Neural progenitor cell (in vitro differentiated cells): Measurements from ENCODE around the gene CCNL1.

Experiments
- EZH2 ChIP-seq: fragments of 200-600 bp; sonication (generic); IDR thresholded peaks from 2 replicates; pipeline ENCODE4 v1.6.1; 2017; ENCODE audit warnings: antibody characterized with exemption, mild to moderate bottlenecking, moderate library complexity
- TF ChIP-seq, protein P1 (sequence below): fragments of 200-600 bp; sonication (generic); IDR thresholded peaks from 2 replicates; pipeline ENCODE4 v1.5.1; 2017; ENCODE audit warnings: antibody characterized with exemption, mild to moderate bottlenecking

DNA sequence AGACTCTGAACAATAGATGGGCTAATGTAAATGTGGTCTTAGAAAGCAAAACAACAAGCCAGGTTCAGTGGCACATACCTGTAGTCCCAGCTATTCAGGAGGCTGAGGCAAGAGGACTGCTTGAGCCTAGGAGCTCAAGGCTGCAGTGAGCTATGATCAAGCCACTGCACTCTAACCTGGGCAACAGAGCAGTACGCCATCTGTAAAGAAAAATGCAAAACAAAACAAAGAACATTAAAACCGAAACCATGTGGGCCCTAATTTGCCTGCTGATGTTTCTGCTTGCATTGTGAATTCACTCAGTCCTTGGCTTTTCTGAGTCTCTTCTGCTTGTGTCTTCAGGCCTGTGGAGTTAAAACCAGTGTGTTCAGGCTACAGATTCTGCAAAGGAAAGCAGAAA lies 56.7 kb downstream of the CCNL1 start:
- TF ChIP-seq, protein P1, sequence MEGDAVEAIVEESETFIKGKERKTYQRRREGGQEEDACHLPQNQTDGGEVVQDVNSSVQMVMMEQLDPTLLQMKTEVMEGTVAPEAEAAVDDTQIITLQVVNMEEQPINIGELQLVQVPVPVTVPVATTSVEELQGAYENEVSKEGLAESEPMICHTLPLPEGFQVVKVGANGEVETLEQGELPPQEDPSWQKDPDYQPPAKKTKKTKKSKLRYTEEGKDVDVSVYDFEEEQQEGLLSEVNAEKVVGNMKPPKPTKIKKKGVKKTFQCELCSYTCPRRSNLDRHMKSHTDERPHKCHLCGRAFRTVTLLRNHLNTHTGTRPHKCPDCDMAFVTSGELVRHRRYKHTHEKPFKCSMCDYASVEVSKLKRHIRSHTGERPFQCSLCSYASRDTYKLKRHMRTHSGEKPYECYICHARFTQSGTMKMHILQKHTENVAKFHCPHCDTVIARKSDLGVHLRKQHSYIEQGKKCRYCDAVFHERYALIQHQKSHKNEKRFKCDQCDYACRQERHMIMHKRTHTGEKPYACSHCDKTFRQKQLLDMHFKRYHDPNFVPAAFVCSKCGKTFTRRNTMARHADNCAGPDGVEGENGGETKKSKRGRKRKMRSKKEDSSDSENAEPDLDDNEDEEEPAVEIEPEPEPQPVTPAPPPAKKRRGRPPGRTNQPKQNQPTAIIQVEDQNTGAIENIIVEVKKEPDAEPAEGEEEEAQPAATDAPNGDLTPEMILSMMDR: no peak
- TF ChIP-seq EZH2: no peak
